ENCODE measurements around the gene PHOX2B. TPM values are rescaled to one million over a fixed set of nuclear protein-coding genes. Genes with fewer than 3 reads are reported as not detected.

The PHOX2B gene
- total and polyA plus RNA-seq, 3 donors from 2014 or later = 0.16 to 0.20 TPM; not detected in 1

- no peak for TF ChIP-seq POLR2A (IDR thresholded peaks at IDR 0.05)
- TF ChIP-seq CTCF (IDR thresholded peaks at IDR 0.05) = no peak
- H3K9me3 ChIP-seq = no peaks in the 10 kb centered on the region
- H3K36me3 ChIP-seq (ENCODE audit: low read depth, missing control alignments) = no peaks in the 10 kb centered on the region
- H3K27ac ChIP-seq = no peak overlapping the region
- no peak overlapping the region for H3K4me3 ChIP-seq
- intact Hi-C loops (cut with DNase I; ENCODE audit: low total_unique reads) = no loop called here
- H3K27me3 ChIP-seq = no peaks in the 10 kb centered on the region
- WGBS, 2 donors = 62 to 73% methylated on average over 3 of the region's 3 CpGs
- H3K4me1 ChIP-seq = peaks cover 11% of the 10 kb centered on the region
- DNase-seq = no peak
These were observed 14.2 kb downstream of the PHOX2B start for GRCh38 chr4:41734371-41734770.

- DNase-seq = no peak
- 39 to 45% methylated on average over 12 of the region's 12 CpGs for WGBS, 2 donors
- TF ChIP-seq POLR2A (IDR thresholded peaks at IDR 0.05) (no peak), CTCF (IDR thresholded peaks at IDR 0.05) (no peak)
These were observed 16.9 kb downstream of the PHOX2B start for GRCh38 chr4:41731569-41732126.

GRCh38 chr4:41728573-41728913 lies 20.0 kb downstream of the PHOX2B start:
- H3K9me3 ChIP-seq = no peaks in the 10 kb centered on the region
- WGBS, 2 donors = 74 to 85% methylated on average over 3 of the region's 3 CpGs
- intact Hi-C loops (cut with DNase I; ENCODE audit: low total_unique reads) = no loop called here
- H3K36me3 ChIP-seq (ENCODE audit: low read depth, missing control alignments) = no peaks in the 10 kb centered on the region
- H3K27me3 ChIP-seq = no peaks in the 10 kb centered on the region
- H3K27ac ChIP-seq = no peak overlapping the region
- DNase-seq = no peak
- TF ChIP-seq POLR2A (IDR thresholded peaks at IDR 0.05) (no peak), CTCF (IDR thresholded peaks at IDR 0.05) (no peak)
- no peak overlapping the region for H3K4me3 ChIP-seq
- no peaks in the 10 kb centered on the region for H3K4me1 ChIP-seq

More at GRCh38 chr4:41731569-41732126, 16.9 kb downstream of the PHOX2B start:
- H3K4me1 ChIP-seq = no peaks in the 10 kb centered on the region
- H3K9me3 ChIP-seq = no peaks in the 10 kb centered on the region
- H3K4me3 ChIP-seq = no peak overlapping the region
- intact Hi-C loops (cut with DNase I; ENCODE audit: low total_unique reads) = no loop called here
- H3K27ac ChIP-seq = no peak overlapping the region
- no peaks in the 10 kb centered on the region for H3K36me3 ChIP-seq (ENCODE audit: low read depth, missing control alignments)
- H3K27me3 ChIP-seq = no peaks in the 10 kb centered on the region

GRCh38 chr4:41727861-41728572 lies 20.5 kb downstream of the PHOX2B start:
- no peak overlapping the region for H3K27ac ChIP-seq
- 66 to 79% methylated on average over 4 of the region's 4 CpGs for WGBS, 2 donors
- no peaks in the 10 kb centered on the region for H3K36me3 ChIP-seq (ENCODE audit: low read depth, missing control alignments)
- no peaks in the 10 kb centered on the region for H3K4me1 ChIP-seq
- no peaks in the 10 kb centered on the region for H3K9me3 ChIP-seq
- TF ChIP-seq CTCF (IDR thresholded peaks at IDR 0.05) = no peak
- no peak for TF ChIP-seq POLR2A (IDR thresholded peaks at IDR 0.05)
- H3K4me3 ChIP-seq = no peak overlapping the region
- DNase-seq = no peak
- intact Hi-C loops (cut with DNase I; ENCODE audit: low total_unique reads) = no loop called here
- H3K27me3 ChIP-seq = no peaks in the 10 kb centered on the region

GRCh38 chr4:41725254-41725653 lies 23.3 kb downstream of the PHOX2B start:
- TF ChIP-seq POLR2A (IDR thresholded peaks at IDR 0.05) (no peak), CTCF (IDR thresholded peaks at IDR 0.05) (peak in 1 of 3 experiments; percentile 16)
- H3K27ac ChIP-seq = no peak overlapping the region
- H3K4me3 ChIP-seq = no peak overlapping the region
- no peaks in the 10 kb centered on the region for H3K9me3 ChIP-seq
- H3K36me3 ChIP-seq (ENCODE audit: low read depth, missing control alignments) = no peaks in the 10 kb centered on the region
- WGBS, 2 donors = 2 to 29% methylated on average over 1 of the region's 1 CpG
- intact Hi-C loops (cut with DNase I; ENCODE audit: low total_unique reads) = no loop called here
- H3K4me1 ChIP-seq = no peaks in the 10 kb centered on the region
- no peaks in the 10 kb centered on the region for H3K27me3 ChIP-seq
- DNase-seq = peak; percentile 23
